ENCODE data around the gene CLDN10. TPM values are rescaled to one million over a fixed set of nuclear protein-coding genes. Genes with fewer than 3 reads are reported as not detected.

The CLDN10 gene
- total and polyA plus RNA-seq, 2 donors (not counting 3 experiments of a cell fraction or from before 2014, with no cell fraction given): 0.49 to 0.69 TPM

DNA sequence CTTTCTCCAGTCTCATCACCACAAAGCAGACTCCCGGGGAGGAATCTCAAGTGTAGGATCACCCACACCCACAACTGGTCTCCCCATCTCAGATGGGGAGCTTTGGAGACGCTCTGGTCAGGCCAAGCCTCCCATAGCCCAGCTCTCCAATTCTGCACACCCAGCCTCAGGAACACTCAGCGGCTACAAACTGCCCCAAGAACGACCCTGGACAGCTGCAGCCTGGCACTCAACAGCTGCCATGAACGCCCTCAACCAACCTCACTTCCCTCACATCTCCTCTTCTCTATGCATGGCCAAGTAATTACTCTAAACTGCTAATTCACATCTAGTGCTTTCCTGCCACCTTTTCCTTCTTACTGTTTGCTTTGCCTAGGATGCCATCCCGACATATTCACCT is 49.4 kb downstream of the CLDN10 start:
- no peak for FAIRE-seq
- no peaks in the 10 kb centered on the region for H3K9me1 ChIP-seq (replicated peaks; ENCODE audit: control insufficient read depth, extremely low read depth, insufficient read depth, low read length)
- dilution Hi-C loops (cut with MboI; ENCODE audit: extremely low pct_ligation_motif_present, low sequenced_read_pairs): no loop called here
- H2AFZ ChIP-seq (ENCODE audit: low read depth, low read length): no peak overlapping the region
- H3K27ac ChIP-seq (ENCODE audit: insufficient read depth, low read depth, low read length): peak overlapping the region; percentile 9
- DNase-seq (ENCODE audit: low read depth, low spot score): no peak
- H3K9me3 ChIP-seq (replicated peaks; ENCODE audit: control insufficient read depth, insufficient read depth, low read length): no peaks in the 10 kb centered on the region
- no TSS peak for BruUV-seq (replicated peaks)
- no peak overlapping the region for H3K9ac ChIP-seq (replicated peaks; ENCODE audit: extremely low read depth, insufficient read depth, low read length)
- H3K36me3 ChIP-seq (ENCODE audit: control insufficient read depth in 2 of 2, extremely low read depth in 1 of 2, insufficient read depth in 2 of 2, low read length in 2 of 2): peaks cover 6 to 7% of the 10 kb centered on the region in 2 experiments
- ChIA-PET POLR2A (no interaction called here), CTCF (no interaction called here)
- H3K4me1 ChIP-seq (ENCODE audit: control insufficient read depth, extremely low read depth, insufficient read depth, low read length): peaks cover 22% of the 10 kb centered on the region
- intact Hi-C loops (cut with micrococcal nuclease): loop anchor here (5.0 kb wide), 1 partner anchor 65 kb away; no protein-coding TSS in a partner anchor
- no peaks in the 10 kb centered on the region for H3K27me3 ChIP-seq (ENCODE audit: control insufficient read depth in 2 of 2, insufficient read depth in 2 of 2, low read length in 2 of 2)
- TF ChIP-seq EZH2 (IDR thresholded peaks at IDR 0.05; ENCODE audit: borderline replicate concordance, low read depth, low read length, severe bottlenecking) (no peak), JUN (IDR thresholded peaks at IDR 0.05; ENCODE audit: borderline replicate concordance, insufficient read depth, insufficient read length, low read depth) (no peak)
- TF ChIP-seq, protein P1, sequence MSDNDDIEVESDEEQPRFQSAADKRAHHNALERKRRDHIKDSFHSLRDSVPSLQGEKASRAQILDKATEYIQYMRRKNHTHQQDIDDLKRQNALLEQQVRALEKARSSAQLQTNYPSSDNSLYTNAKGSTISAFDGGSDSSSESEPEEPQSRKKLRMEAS (IDR thresholded peaks at IDR 0.05; ENCODE audit: insufficient read depth, insufficient read length): no peak
- TF ChIP-seq, protein P2, sequence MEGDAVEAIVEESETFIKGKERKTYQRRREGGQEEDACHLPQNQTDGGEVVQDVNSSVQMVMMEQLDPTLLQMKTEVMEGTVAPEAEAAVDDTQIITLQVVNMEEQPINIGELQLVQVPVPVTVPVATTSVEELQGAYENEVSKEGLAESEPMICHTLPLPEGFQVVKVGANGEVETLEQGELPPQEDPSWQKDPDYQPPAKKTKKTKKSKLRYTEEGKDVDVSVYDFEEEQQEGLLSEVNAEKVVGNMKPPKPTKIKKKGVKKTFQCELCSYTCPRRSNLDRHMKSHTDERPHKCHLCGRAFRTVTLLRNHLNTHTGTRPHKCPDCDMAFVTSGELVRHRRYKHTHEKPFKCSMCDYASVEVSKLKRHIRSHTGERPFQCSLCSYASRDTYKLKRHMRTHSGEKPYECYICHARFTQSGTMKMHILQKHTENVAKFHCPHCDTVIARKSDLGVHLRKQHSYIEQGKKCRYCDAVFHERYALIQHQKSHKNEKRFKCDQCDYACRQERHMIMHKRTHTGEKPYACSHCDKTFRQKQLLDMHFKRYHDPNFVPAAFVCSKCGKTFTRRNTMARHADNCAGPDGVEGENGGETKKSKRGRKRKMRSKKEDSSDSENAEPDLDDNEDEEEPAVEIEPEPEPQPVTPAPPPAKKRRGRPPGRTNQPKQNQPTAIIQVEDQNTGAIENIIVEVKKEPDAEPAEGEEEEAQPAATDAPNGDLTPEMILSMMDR (IDR thresholded peaks at IDR 0.05; ENCODE audit: extremely low read depth in 1 of 2, insufficient read depth in 1 of 2, low read depth in 1 of 2, low read length in 2 of 2): no peak
- no peak overlapping the region for H3K4me2 ChIP-seq (ENCODE audit: insufficient read depth, low read length)
- no peaks in the 10 kb centered on the region for H4K20me1 ChIP-seq (replicated peaks; ENCODE audit: control insufficient read depth, extremely low read depth, insufficient read depth, low read length)
- no peak overlapping the region for H3K4me3 ChIP-seq (replicated peaks in 1 of 3; ENCODE audit: insufficient read depth in 1 of 3, low read depth in 1 of 3, low read length in 3 of 3)
- H3K79me2 ChIP-seq (ENCODE audit: control insufficient read depth, insufficient read depth, low read length): no peaks in the 10 kb centered on the region

All from endothelial cell of umbilical vein (primary cell).